Natural killer cell (primary cell): ENCODE data around the gene FURIN. TPM values are rescaled to one million over a fixed set of nuclear protein-coding genes. Genes with fewer than 3 reads are reported as not detected.

Experiments
- ATAC-seq, 3 donors: fragments of 150-1000 bp in 2 of 3; fragments of 200-7000 bp in 1 of 3; cut with Tn5 transposase; 1 replicate in 1 of 3; 2 replicates in 2 of 3; pipeline ENCODE4 v1.10.0; 2021; ENCODE audit warnings: mild to moderate bottlenecking in 2 of 3, moderate library complexity in 2 of 3
- DNase-seq, 2 donors: peaks; one replicate each; pipeline versions ENCODE4 v3.0.0 to v3.0.0-alpha.2; 2013 to 2021; ENCODE audit warnings: mixed read lengths in 1 of 2
- H3K27ac ChIP-seq: one replicate; pipeline ENCODE4 v1.5.1; 2013; ENCODE audit warnings: mild to moderate bottlenecking, low read length
- H3K27me3 ChIP-seq: one replicate; pipeline ENCODE4 v1.6.1; 2013; ENCODE audit warnings: low read length; ENCODE audit not compliant: control insufficient read depth, insufficient read depth
- H3K36me3 ChIP-seq: one replicate; pipeline ENCODE4 v1.6.1; 2013; ENCODE audit warnings: low read length; ENCODE audit not compliant: control insufficient read depth, insufficient read depth
- H3K4me1 ChIP-seq: one replicate; pipeline ENCODE4 v1.6.1; 2013; ENCODE audit warnings: low read length; ENCODE audit not compliant: control insufficient read depth, insufficient read depth
- H3K4me3 ChIP-seq: one replicate; pipeline ENCODE4 v1.5.1; 2013; ENCODE audit warnings: low read length
- H3K9me3 ChIP-seq: one replicate; pipeline ENCODE4 v1.6.1; 2013; ENCODE audit warnings: low read length; ENCODE audit not compliant: control insufficient read depth, insufficient read depth
- H3K27ac Mint-ChIP-seq, 2 donors: one replicate each; pipeline ENCODE4 v1.8.0; 2022; ENCODE audit warnings: mild to moderate bottlenecking in 2 of 2, mixed read lengths in 2 of 2, moderate library complexity in 1 of 2
- H3K27me3 Mint-ChIP-seq, 2 donors: one replicate each; pipeline ENCODE4 v1.8.0; 2022; ENCODE audit warnings: low read depth in 2 of 2, mixed read lengths in 2 of 2
- H3K36me3 Mint-ChIP-seq: one replicate; pipeline ENCODE4 v1.8.0; 2022; ENCODE audit warnings: mixed read lengths
- H3K4me1 Mint-ChIP-seq, 2 donors: one replicate each; pipeline ENCODE4 v1.8.0; 2022; ENCODE audit warnings: mixed read lengths in 2 of 2
- H3K4me3 Mint-ChIP-seq: one replicate; pipeline ENCODE4 v1.8.0; 2022; ENCODE audit warnings: mild to moderate bottlenecking, moderate library complexity, mixed read lengths
- H3K9me3 Mint-ChIP-seq, 2 donors: one replicate each; pipeline ENCODE4 v1.8.0; 2022; ENCODE audit warnings: mixed read lengths in 2 of 2
- WGBS: methylation state at CpG from one replicate; pipeline ENCODE4 v1.1.7; 2013; ENCODE audit warnings: missing lambda C conversion rate; ENCODE audit not compliant: insufficient coverage; 5-methylcytosine and 5-hydroxymethylcytosine counted together
- intact Hi-C: fragments of 100-400 bp; cut with micrococcal nuclease; formaldehyde crosslinking; loops from one replicate; pipeline ENCODE4 v1.14.2; 2022
- total RNA-seq, 4 donors: library from RNA; stranded (reverse); fragments of 120-200 nt in 1 of 4; gene quantifications; one replicate each; pipeline versions ENCODE4 v1.2.3 to v1.2.4, GENCODE V29; 2013 to 2022
- TF ChIP-seq, protein P1 (sequence below): fragments of 200-600 bp; IDR thresholded peaks from one replicate; pipeline ENCODE4 v1.8.0; 2022; ENCODE audit warnings: antibody characterized with exemption

The FURIN gene
- total RNA-seq, 3 donors from 2014 or later (not counting 1 experiment from before 2014, with no cell fraction given): 110 to 178 (median 172) TPM

DNA sequence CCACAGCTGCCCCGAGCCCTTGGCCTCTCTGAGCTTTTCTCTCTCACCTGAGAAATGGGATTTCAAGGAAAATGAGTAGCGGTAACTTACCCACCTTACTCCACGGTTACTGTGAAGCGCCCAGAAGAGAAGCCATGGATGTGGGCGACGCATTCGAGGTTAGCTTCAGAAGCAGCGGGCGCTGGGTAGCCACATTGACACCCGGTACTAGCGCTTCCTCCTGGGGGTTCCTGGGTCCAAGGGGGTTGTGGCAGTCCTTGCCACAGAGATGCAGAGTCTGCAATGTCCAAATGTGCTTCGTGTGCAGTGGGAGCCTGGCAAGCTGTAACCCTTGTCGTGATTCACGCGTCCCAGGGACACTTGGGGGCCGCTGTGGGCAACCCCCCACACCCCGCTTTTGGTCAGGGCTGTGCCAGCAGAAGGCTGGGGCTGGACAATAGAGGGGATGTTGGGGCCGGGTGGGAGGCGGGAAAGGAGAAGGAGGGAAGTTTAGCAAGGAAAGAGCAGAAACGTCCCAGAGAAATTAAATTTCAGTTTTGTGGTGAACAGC, 41.4 kb upstream of the FURIN start:
- no peaks in the 10 kb centered on the region for H3K9me3 Mint-ChIP-seq
- WGBS: 56% methylated on average over 18 of the region's 20 CpGs
- TF ChIP-seq, protein P1, sequence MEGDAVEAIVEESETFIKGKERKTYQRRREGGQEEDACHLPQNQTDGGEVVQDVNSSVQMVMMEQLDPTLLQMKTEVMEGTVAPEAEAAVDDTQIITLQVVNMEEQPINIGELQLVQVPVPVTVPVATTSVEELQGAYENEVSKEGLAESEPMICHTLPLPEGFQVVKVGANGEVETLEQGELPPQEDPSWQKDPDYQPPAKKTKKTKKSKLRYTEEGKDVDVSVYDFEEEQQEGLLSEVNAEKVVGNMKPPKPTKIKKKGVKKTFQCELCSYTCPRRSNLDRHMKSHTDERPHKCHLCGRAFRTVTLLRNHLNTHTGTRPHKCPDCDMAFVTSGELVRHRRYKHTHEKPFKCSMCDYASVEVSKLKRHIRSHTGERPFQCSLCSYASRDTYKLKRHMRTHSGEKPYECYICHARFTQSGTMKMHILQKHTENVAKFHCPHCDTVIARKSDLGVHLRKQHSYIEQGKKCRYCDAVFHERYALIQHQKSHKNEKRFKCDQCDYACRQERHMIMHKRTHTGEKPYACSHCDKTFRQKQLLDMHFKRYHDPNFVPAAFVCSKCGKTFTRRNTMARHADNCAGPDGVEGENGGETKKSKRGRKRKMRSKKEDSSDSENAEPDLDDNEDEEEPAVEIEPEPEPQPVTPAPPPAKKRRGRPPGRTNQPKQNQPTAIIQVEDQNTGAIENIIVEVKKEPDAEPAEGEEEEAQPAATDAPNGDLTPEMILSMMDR: no peak
- peaks cover 29 to 31% of the 10 kb centered on the region in 2 donors for H3K4me1 Mint-ChIP-seq
- no peaks in the 10 kb centered on the region for H3K27me3 Mint-ChIP-seq
- DNase-seq (no peak), ATAC-seq (peak in 2 of 3 donors; percentile 17 to 72)
- H3K4me3 Mint-ChIP-seq: no peak overlapping the region
- Histone ChIP-seq H3K4me3 (no peak overlapping the region), H3K27me3 (no peaks in the 10 kb centered on the region), H3K4me1 (peaks cover 38% of the 10 kb centered on the region), H3K9me3 (no peaks in the 10 kb centered on the region), H3K27ac (no peak overlapping the region), H3K36me3 (no peaks in the 10 kb centered on the region)
- intact Hi-C loops: no loop called here
- H3K36me3 Mint-ChIP-seq: no peaks in the 10 kb centered on the region
- no peak overlapping the region for H3K27ac Mint-ChIP-seq

DNA sequence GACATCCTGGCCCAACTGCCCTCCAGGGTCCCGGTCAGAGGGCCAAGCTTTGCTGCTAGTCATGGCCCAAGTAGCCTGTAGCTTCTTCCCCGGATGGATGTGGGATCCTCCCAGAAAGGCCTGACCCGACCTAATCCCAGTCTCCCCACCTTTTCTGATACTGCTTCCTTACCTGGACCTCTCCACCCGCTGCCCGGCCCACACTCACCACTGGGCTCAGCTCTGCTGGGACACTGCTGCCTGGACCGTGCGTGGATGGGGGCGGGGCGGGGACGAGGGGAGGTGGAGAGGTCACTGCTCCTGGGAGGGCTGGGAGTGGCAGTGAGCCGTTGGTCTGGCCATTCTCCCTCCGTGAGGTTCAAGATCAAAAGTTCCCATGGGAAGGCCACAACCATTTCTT, 40.3 kb upstream of the FURIN start:
- Histone ChIP-seq H3K27ac (no peak overlapping the region), H3K4me3 (no peak overlapping the region), H3K27me3 (no peaks in the 10 kb centered on the region), H3K9me3 (no peaks in the 10 kb centered on the region), H3K4me1 (peaks cover 38% of the 10 kb centered on the region), H3K36me3 (no peaks in the 10 kb centered on the region)
- WGBS: 94% methylated on average over 12 of the region's 12 CpGs
- Mint-ChIP-seq H3K27ac (no peak overlapping the region), H3K4me1 (peaks cover 29 to 31% of the 10 kb centered on the region in 2 donors), H3K27me3 (no peaks in the 10 kb centered on the region), H3K36me3 (no peaks in the 10 kb centered on the region), H3K9me3 (no peaks in the 10 kb centered on the region), H3K4me3 (no peak overlapping the region)
- no peak for DNase-seq
- intact Hi-C loops: no loop called here
- TF ChIP-seq, protein P1: no peak
- no peak for ATAC-seq

DNA sequence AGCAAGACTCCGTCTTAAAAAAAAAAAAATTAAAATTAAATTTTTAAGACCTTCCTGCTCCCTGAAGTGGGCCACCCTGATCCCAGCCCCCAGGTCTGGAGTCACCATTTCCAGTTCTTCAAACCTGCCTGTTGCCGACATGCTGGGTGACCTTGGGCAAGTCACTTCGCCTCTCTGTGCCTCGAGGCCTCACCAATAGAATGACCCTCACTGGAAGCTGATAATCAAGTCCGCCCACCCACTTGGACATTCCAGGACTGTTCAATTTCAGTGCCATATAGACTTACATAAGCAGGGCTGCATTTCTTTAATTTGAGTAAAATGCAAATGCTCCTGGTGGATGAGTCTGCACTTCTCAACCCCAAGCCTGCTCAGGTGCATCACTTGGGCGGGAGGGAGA, 39.3 kb upstream of the FURIN start:
- WGBS: 96% methylated on average over 6 of the region's 6 CpGs
- intact Hi-C loops: no loop called here
- peaks cover 29 to 30% of the 10 kb centered on the region in 2 donors for H3K4me1 Mint-ChIP-seq

More for the DNA sequence above, 39.3 kb upstream of the FURIN start:
- Histone ChIP-seq H3K27ac (no peak overlapping the region), H3K27me3 (no peaks in the 10 kb centered on the region), H3K36me3 (no peaks in the 10 kb centered on the region), H3K4me1 (peaks cover 34% of the 10 kb centered on the region), H3K9me3 (no peaks in the 10 kb centered on the region), H3K4me3 (no peak overlapping the region)
- Mint-ChIP-seq H3K27me3 (no peaks in the 10 kb centered on the region), H3K4me3 (peak overlapping the region; percentile 13), H3K27ac (peak overlapping the region in 1 of 2 donors; percentile 72), H3K36me3 (no peaks in the 10 kb centered on the region), H3K9me3 (no peaks in the 10 kb centered on the region)
- DNase-seq: no peak
- no peak for ATAC-seq
- TF ChIP-seq, protein P1: no peak
